Natural killer cell (primary cell): ENCODE data around the gene FLCN. TPM values are rescaled to one million over a fixed set of nuclear protein-coding genes. Genes with fewer than 3 reads are reported as not detected.

Experiments
- ATAC-seq, 3 donors: fragments of 150-1000 bp in 2 of 3; fragments of 200-7000 bp in 1 of 3; cut with Tn5 transposase; 1 replicate in 1 of 3; 2 replicates in 2 of 3; pipeline ENCODE4 v1.10.0; 2021; ENCODE audit warnings: mild to moderate bottlenecking in 2 of 3, moderate library complexity in 2 of 3
- DNase-seq, 2 donors: peaks; one replicate each; pipeline versions ENCODE4 v3.0.0 to v3.0.0-alpha.2; 2013 to 2021; ENCODE audit warnings: mixed read lengths in 1 of 2
- H3K27ac ChIP-seq: one replicate; pipeline ENCODE4 v1.5.1; 2013; ENCODE audit warnings: mild to moderate bottlenecking, low read length
- H3K27me3 ChIP-seq: one replicate; pipeline ENCODE4 v1.6.1; 2013; ENCODE audit warnings: low read length; ENCODE audit not compliant: control insufficient read depth, insufficient read depth
- H3K36me3 ChIP-seq: one replicate; pipeline ENCODE4 v1.6.1; 2013; ENCODE audit warnings: low read length; ENCODE audit not compliant: control insufficient read depth, insufficient read depth
- H3K4me1 ChIP-seq: one replicate; pipeline ENCODE4 v1.6.1; 2013; ENCODE audit warnings: low read length; ENCODE audit not compliant: control insufficient read depth, insufficient read depth
- H3K4me3 ChIP-seq: one replicate; pipeline ENCODE4 v1.5.1; 2013; ENCODE audit warnings: low read length
- H3K9me3 ChIP-seq: one replicate; pipeline ENCODE4 v1.6.1; 2013; ENCODE audit warnings: low read length; ENCODE audit not compliant: control insufficient read depth, insufficient read depth
- H3K27ac Mint-ChIP-seq, 2 donors: one replicate each; pipeline ENCODE4 v1.8.0; 2022; ENCODE audit warnings: mild to moderate bottlenecking in 2 of 2, mixed read lengths in 2 of 2, moderate library complexity in 1 of 2
- H3K27me3 Mint-ChIP-seq, 2 donors: one replicate each; pipeline ENCODE4 v1.8.0; 2022; ENCODE audit warnings: low read depth in 2 of 2, mixed read lengths in 2 of 2
- H3K36me3 Mint-ChIP-seq: one replicate; pipeline ENCODE4 v1.8.0; 2022; ENCODE audit warnings: mixed read lengths
- H3K4me1 Mint-ChIP-seq, 2 donors: one replicate each; pipeline ENCODE4 v1.8.0; 2022; ENCODE audit warnings: mixed read lengths in 2 of 2
- H3K4me3 Mint-ChIP-seq: one replicate; pipeline ENCODE4 v1.8.0; 2022; ENCODE audit warnings: mild to moderate bottlenecking, moderate library complexity, mixed read lengths
- H3K9me3 Mint-ChIP-seq, 2 donors: one replicate each; pipeline ENCODE4 v1.8.0; 2022; ENCODE audit warnings: mixed read lengths in 2 of 2
- WGBS: methylation state at CpG from one replicate; pipeline ENCODE4 v1.1.7; 2013; ENCODE audit warnings: missing lambda C conversion rate; ENCODE audit not compliant: insufficient coverage; 5-methylcytosine and 5-hydroxymethylcytosine counted together
- intact Hi-C: fragments of 100-400 bp; cut with micrococcal nuclease; formaldehyde crosslinking; loops from one replicate; pipeline ENCODE4 v1.14.2; 2022
- total RNA-seq, 4 donors: library from RNA; stranded (reverse); fragments of 120-200 nt in 1 of 4; gene quantifications; one replicate each; pipeline versions ENCODE4 v1.2.3 to v1.2.4, GENCODE V29; 2013 to 2022
- TF ChIP-seq, protein P1 (sequence below): fragments of 200-600 bp; IDR thresholded peaks from one replicate; pipeline ENCODE4 v1.8.0; 2022; ENCODE audit warnings: antibody characterized with exemption

The FLCN gene
- total RNA-seq, 3 donors from 2014 or later (not counting 1 experiment from before 2014, with no cell fraction given), result 26.7 to 43.6 (median 33.8) TPM

- Mint-ChIP-seq H3K4me3 (no peak overlapping the region), H3K27ac (peak overlapping the region in 1 of 2 donors; percentile 38), H3K36me3 (peaks cover 22% of the 10 kb centered on the region), H3K9me3 (no peaks in the 10 kb centered on the region), H3K27me3 (no peaks in the 10 kb centered on the region), H3K4me1 (peaks cover 6 to 21% of the 10 kb centered on the region in 2 donors)
- Histone ChIP-seq H3K4me1 (no peaks in the 10 kb centered on the region), H3K36me3 (peaks cover 76% of the 10 kb centered on the region), H3K4me3 (no peak overlapping the region), H3K9me3 (no peaks in the 10 kb centered on the region), H3K27ac (no peak overlapping the region), H3K27me3 (no peaks in the 10 kb centered on the region)
- TF ChIP-seq, protein P1, sequence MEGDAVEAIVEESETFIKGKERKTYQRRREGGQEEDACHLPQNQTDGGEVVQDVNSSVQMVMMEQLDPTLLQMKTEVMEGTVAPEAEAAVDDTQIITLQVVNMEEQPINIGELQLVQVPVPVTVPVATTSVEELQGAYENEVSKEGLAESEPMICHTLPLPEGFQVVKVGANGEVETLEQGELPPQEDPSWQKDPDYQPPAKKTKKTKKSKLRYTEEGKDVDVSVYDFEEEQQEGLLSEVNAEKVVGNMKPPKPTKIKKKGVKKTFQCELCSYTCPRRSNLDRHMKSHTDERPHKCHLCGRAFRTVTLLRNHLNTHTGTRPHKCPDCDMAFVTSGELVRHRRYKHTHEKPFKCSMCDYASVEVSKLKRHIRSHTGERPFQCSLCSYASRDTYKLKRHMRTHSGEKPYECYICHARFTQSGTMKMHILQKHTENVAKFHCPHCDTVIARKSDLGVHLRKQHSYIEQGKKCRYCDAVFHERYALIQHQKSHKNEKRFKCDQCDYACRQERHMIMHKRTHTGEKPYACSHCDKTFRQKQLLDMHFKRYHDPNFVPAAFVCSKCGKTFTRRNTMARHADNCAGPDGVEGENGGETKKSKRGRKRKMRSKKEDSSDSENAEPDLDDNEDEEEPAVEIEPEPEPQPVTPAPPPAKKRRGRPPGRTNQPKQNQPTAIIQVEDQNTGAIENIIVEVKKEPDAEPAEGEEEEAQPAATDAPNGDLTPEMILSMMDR, result no peak
- ATAC-seq, result no peak
- intact Hi-C loops, result no loop called here
- 96% methylated on average over 17 of the region's 17 CpGs for WGBS
- no peak for DNase-seq
Observed at GRCh38 chr17:17228521-17229279, 8.3 kb downstream of the FLCN start.

GRCh38 chr17:17227608-17228520 is 9.1 kb downstream of the FLCN start:
- Histone ChIP-seq H3K27ac (no peak overlapping the region), H3K27me3 (no peaks in the 10 kb centered on the region), H3K36me3 (peaks cover 82% of the 10 kb centered on the region), H3K9me3 (no peaks in the 10 kb centered on the region), H3K4me1 (no peaks in the 10 kb centered on the region), H3K4me3 (no peak overlapping the region)
- TF ChIP-seq, protein P1, result no peak
- peaks cover 6 to 21% of the 10 kb centered on the region in 2 donors for H3K4me1 Mint-ChIP-seq
- no peaks in the 10 kb centered on the region for H3K9me3 Mint-ChIP-seq
- ATAC-seq (no peak), DNase-seq (no peak)
- 95% methylated on average over 25 of the region's 25 CpGs for WGBS
- intact Hi-C loops, result no loop called here
- H3K36me3 Mint-ChIP-seq, result peaks cover 22% of the 10 kb centered on the region
- no peaks in the 10 kb centered on the region for H3K27me3 Mint-ChIP-seq
- H3K27ac Mint-ChIP-seq, result no peak overlapping the region
- no peak overlapping the region for H3K4me3 Mint-ChIP-seq

DNA sequence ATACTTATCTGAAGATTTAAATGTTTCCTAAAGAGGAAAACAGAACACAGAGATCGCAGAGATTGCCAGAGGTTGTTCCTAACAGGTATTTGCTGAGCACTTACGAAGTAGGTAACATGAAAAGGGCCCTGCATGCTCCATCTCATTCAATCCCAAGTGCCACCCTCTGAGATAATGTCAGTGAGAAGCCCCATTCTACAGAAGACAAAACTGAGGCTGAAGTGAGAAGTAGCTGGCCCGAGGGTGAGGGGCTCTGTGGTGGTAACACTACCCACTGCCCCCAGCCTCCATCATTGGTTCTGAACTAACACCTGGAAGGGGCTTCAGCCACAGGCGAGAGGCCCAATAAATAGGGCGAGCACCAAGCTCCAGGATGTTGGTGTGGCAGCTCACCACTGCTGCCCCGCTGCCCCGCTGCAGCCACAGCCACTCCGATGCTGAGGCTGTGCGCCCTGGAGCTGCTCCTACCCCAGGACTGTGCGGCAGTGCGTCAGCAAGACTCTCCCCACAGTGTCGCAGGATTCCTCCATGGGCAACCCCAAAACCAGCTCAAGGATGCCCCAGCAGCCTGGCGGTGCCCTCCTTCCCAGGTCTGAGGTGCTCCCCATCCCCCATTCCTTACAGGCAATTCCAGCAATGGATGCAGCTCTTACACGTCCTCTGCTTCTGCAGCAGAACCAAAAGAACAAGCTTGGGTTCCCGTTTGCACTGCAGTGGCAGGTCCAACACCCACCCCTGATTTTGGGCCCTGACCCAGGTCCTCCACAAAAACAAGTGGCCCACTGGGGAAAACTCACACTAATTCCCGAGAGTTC is 10.3 kb downstream of the FLCN start:
- no peaks in the 10 kb centered on the region for H3K9me3 Mint-ChIP-seq
- no peak overlapping the region for H3K4me3 ChIP-seq
- H3K27me3 Mint-ChIP-seq, result no peaks in the 10 kb centered on the region
- WGBS, result 97% methylated on average over 16 of the region's 16 CpGs
- H3K27ac ChIP-seq, result no peak overlapping the region
- H3K27ac Mint-ChIP-seq, result no peak overlapping the region
- no peak overlapping the region for H3K4me3 Mint-ChIP-seq
- no peaks in the 10 kb centered on the region for H3K4me1 ChIP-seq
- H3K27me3 ChIP-seq, result no peaks in the 10 kb centered on the region
- TF ChIP-seq, protein P1, result no peak
- peaks cover 84% of the 10 kb centered on the region for H3K36me3 ChIP-seq
- peaks cover 6 to 10% of the 10 kb centered on the region in 2 donors for H3K4me1 Mint-ChIP-seq
- no peak for DNase-seq
- H3K36me3 Mint-ChIP-seq, result peaks cover 22% of the 10 kb centered on the region
- no peak for ATAC-seq
- intact Hi-C loops, result no loop called here
- H3K9me3 ChIP-seq, result no peaks in the 10 kb centered on the region
